WTC11 (cell line): ENCODE measurements around the gene TGFBR1. TPM values are rescaled to one million over a fixed set of nuclear protein-coding genes. Genes with fewer than 3 reads are reported as not detected.
A peak's percentile ranks its signal among the peaks of the same experiment; 100 is the strongest.

Experiments
- ATAC-seq: fragments of 200-7000 bp; cut with Tn5 transposase; 2 replicates; pipeline ENCODE4 v1.10.0; 2021; ENCODE audit warnings: mild to moderate bottlenecking, moderate library complexity
- CTCF ChIA-PET: fragments of 300-600 bp; sonication (Branson Sonifier 250); formaldehyde crosslinking; loops from one replicate; lab custom pipeline; 2021; ENCODE audit warnings: antibody characterized with exemption; lab: Charles Lee
- POLR2A ChIA-PET: fragments of 350-600 bp; sonication (Branson Sonifier 250); formaldehyde crosslinking; loops from one replicate; lab custom pipeline; 2021; ENCODE audit warnings: antibody characterized with exemption; lab: Charles Lee
- DNase-seq: peaks from one replicate; pipeline ENCODE4 v3.0.0; 2021; ENCODE audit warnings: low spot score
- H3K27ac Mint-ChIP-seq: 2 replicates; pipeline ENCODE4 v1.8.0; 2021; ENCODE audit warnings: mixed read lengths
- H3K27me3 Mint-ChIP-seq: 2 replicates; pipeline ENCODE4 v1.8.0; 2021; ENCODE audit warnings: low read depth, mild to moderate bottlenecking, moderate library complexity, mixed read lengths
- H3K36me3 Mint-ChIP-seq: 2 replicates; pipeline ENCODE4 v1.8.0; 2021; ENCODE audit warnings: mixed read lengths
- H3K4me1 Mint-ChIP-seq: 2 replicates; pipeline ENCODE4 v1.8.0; 2022; ENCODE audit warnings: mixed read lengths
- H3K4me3 Mint-ChIP-seq: 2 replicates; pipeline ENCODE4 v1.8.0; 2021; ENCODE audit warnings: mild to moderate bottlenecking, moderate library complexity, mixed read lengths
- H3K9me3 Mint-ChIP-seq: 2 replicates; pipeline ENCODE4 v1.8.0; 2021; ENCODE audit warnings: mixed read lengths
- ATF3 ChIP-seq: sonication (generic); formaldehyde crosslinking; conservative IDR thresholded peaks from 2 replicates; pipeline ENCODE4 v1.8.1; 2022; ENCODE audit warnings: mild to moderate bottlenecking, missing genetic modification reagents
- CDX4 ChIP-seq: fragments of 250-450 bp; sonication (Bioruptor Pico); IDR thresholded peaks from 2 replicates; pipeline ENCODE4 v1.9.0; 2021; ENCODE audit warnings: moderate library complexity, mild to moderate bottlenecking, inconsistent platforms, borderline replicate concordance
- CREB1 ChIP-seq: sonication (generic); formaldehyde crosslinking; IDR thresholded peaks from 2 replicates; pipeline ENCODE4 v1.8.0; 2023; ENCODE audit warnings: mild to moderate bottlenecking, missing genetic modification reagents
- E2F1 ChIP-seq: sonication (generic); formaldehyde crosslinking; IDR thresholded peaks from 2 replicates; pipeline ENCODE4 v1.8.0; 2022; ENCODE audit warnings: mild to moderate bottlenecking, missing genetic modification reagents
- ESRRA ChIP-seq: sonication (generic); formaldehyde crosslinking; IDR thresholded peaks from 2 replicates; pipeline ENCODE4 v1.8.1; 2022; ENCODE audit warnings: mild to moderate bottlenecking, missing genetic modification reagents, borderline replicate concordance
- FOXP1 ChIP-seq: sonication (generic); formaldehyde crosslinking; IDR thresholded peaks from 2 replicates; pipeline ENCODE4 v1.8.0; 2022; ENCODE audit warnings: missing genetic modification reagents, mild to moderate bottlenecking, moderate library complexity, borderline replicate concordance
- GTF2I ChIP-seq: fragments of 250-450 bp; sonication (Bioruptor Pico); conservative IDR thresholded peaks from 2 replicates; pipeline ENCODE4 v1.4.0; 2021; ENCODE audit warnings: mild to moderate bottlenecking
- HMGXB4 ChIP-seq: sonication (generic); formaldehyde crosslinking; IDR thresholded peaks from 2 replicates; pipeline ENCODE4 v1.8.1; 2023; ENCODE audit warnings: mild to moderate bottlenecking, moderate library complexity, missing genetic modification reagents
- JUN ChIP-seq: sonication (generic); formaldehyde crosslinking; IDR thresholded peaks from 2 replicates; pipeline ENCODE4 v1.8.0; 2023; ENCODE audit warnings: mild to moderate bottlenecking, missing genetic modification reagents
- MLX ChIP-seq: sonication (generic); formaldehyde crosslinking; IDR thresholded peaks from 2 replicates; pipeline ENCODE4 v1.8.1; 2023; ENCODE audit warnings: mild to moderate bottlenecking, missing genetic modification reagents, moderate library complexity
- OVOL2 ChIP-seq: fragments of 250-450 bp; sonication (Bioruptor Pico); IDR thresholded peaks from 2 replicates; pipeline ENCODE4 v1.9.0; 2021; ENCODE audit warnings: mild to moderate bottlenecking, borderline replicate concordance
- PRRX2 ChIP-seq: fragments of 250-450 bp; sonication (Bioruptor Pico); IDR thresholded peaks from 2 replicates; pipeline ENCODE4 v1.8.0; 2021; ENCODE audit warnings: mild to moderate bottlenecking
- STAT6 ChIP-seq: sonication (generic); formaldehyde crosslinking; conservative IDR thresholded peaks from 2 replicates; pipeline ENCODE4 v1.8.1; 2023; ENCODE audit warnings: mild to moderate bottlenecking, low read depth, missing genetic modification reagents, moderate library complexity
- USF1 ChIP-seq: sonication (generic); formaldehyde crosslinking; IDR thresholded peaks from 2 replicates; pipeline ENCODE4 v1.8.0; 2022; ENCODE audit warnings: mild to moderate bottlenecking, missing genetic modification reagents
- ZBTB21 ChIP-seq: sonication (generic); formaldehyde crosslinking; IDR thresholded peaks from 2 replicates; pipeline ENCODE4 v1.8.1; 2023; ENCODE audit warnings: mild to moderate bottlenecking, missing genetic modification reagents, borderline replicate concordance
- ZBTB43 ChIP-seq: sonication (generic); formaldehyde crosslinking; IDR thresholded peaks from 2 replicates; pipeline ENCODE4 v1.8.1; 2023; ENCODE audit warnings: mild to moderate bottlenecking, missing genetic modification reagents
- ZNF121 ChIP-seq: sonication (generic); formaldehyde crosslinking; IDR thresholded peaks from 2 replicates; pipeline ENCODE4 v1.8.0; 2023; ENCODE audit warnings: missing genetic modification reagents
- ZNF138 ChIP-seq: sonication (generic); formaldehyde crosslinking; conservative IDR thresholded peaks from 2 replicates; pipeline ENCODE4 v1.8.1; 2022; ENCODE audit warnings: mild to moderate bottlenecking, moderate library complexity, missing genetic modification reagents
- total RNA-seq: library from RNA; stranded (reverse); gene quantifications from 3 replicates; pipeline ENCODE4 v1.2.3, GENCODE V29; 2021

The TGFBR1 gene
- total RNA-seq, 1 experiment from 2014 or later, result 42.4 TPM

DNA sequence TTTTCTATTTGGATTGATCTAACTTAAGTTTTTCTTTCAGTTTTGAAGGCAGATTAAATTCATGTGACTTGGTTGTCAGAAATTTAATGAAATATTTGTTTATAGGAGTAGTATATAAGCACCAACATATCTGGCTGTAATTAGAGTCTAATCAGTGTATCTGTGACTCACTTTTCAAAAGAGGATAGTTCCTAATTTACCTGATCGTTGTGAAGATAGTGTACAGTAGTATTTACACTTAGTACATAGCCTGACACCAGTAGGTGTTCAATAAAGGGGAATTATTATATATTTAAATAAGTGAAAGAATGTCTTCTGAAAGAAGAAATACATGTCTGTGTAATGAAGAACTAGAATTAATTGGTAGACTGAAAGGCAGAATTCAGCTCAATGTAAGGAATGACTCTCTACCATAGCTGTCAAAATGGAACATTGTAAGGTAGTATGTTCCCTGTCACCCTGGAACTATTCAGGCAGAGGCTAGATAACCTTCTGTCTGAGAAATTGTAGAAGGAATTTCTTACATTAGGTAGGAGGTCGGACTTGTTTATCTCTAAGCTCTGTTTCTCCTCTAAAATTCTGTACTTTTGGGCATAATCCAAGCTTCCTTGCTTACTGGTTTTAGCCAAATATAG lies 8.6 kb downstream of the TGFBR1 start:
- H3K9me3 Mint-ChIP-seq, result no peaks in the 10 kb centered on the region
- peaks cover 60% of the 10 kb centered on the region for H3K4me1 Mint-ChIP-seq
- no peak overlapping the region for H3K4me3 Mint-ChIP-seq
- no peaks in the 10 kb centered on the region for H3K27me3 Mint-ChIP-seq
- DNase-seq, result no peak
- TF ChIP-seq STAT6 (CRISPR knock-in tag) (no peak), PRRX2 (CRISPR knock-in tag) (no peak), OVOL2 (CRISPR knock-in tag) (no peak), CDX4 (CRISPR knock-in tag) (no peak), HMGXB4 (CRISPR knock-in tag) (no peak), ATF3 (CRISPR knock-in tag) (no peak), FOXP1 (no peak), JUN (no peak)
- TF ChIP-seq, all 79 proteins: peak for 0
- peaks cover under 1% of the 10 kb centered on the region; the same call in 1 of the 2 replicates for H3K36me3 Mint-ChIP-seq
- ChIA-PET POLR2A (interaction anchor here (0.8 kb wide), 1 partner anchor 9 kb away, joined by 3 read pairs; the partner anchor contains the start of gene TGFBR1), CTCF (interaction anchor here (0.5 to 1.6 kb wide), 3 partner anchors 27 to 263 kb away, joined by 3 to 6 read pairs (median 4); no protein-coding TSS in a partner anchor)
- peak overlapping the region; percentile 42 for H3K27ac Mint-ChIP-seq
- no peak for ATAC-seq

DNA sequence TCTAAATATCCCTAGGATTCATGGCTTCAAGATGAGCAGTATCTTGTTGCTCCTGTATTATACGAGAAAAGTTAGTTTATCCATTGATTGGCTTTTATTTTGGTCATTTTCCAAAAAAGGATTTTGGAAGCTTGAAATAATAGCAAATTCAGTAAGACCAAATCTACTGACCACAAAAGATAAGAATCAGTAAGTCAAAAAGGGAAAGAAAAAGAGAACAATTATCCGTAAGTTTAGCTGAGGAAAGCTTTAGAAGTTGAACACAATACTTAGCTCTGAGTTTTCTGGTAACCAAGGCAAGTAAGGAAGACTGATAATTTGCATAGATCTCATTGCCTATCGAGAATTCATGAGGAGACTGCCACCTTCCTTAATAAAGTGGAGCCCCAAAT lies 9.1 kb downstream of the TGFBR1 start:
- CTCF ChIA-PET, result interaction anchor here (1.6 kb wide), 1 partner anchor 27 kb away, joined by 6 read pairs; no protein-coding TSS in a partner anchor
- H3K4me1 Mint-ChIP-seq, result peaks cover 59% of the 10 kb centered on the region
- peaks cover 4% of the 10 kb centered on the region; the same call in 1 of the 2 replicates for H3K9me3 Mint-ChIP-seq
- peaks cover 6% of the 10 kb centered on the region for H3K36me3 Mint-ChIP-seq
- POLR2A ChIA-PET, result interaction anchor here (0.8 kb wide), 1 partner anchor 9 kb away, joined by 3 read pairs; the partner anchor contains the start of gene TGFBR1
- TF ChIP-seq ZBTB21, result no peak
- TF ChIP-seq ZNF121 (CRISPR knock-in tag), result no peak
- TF ChIP-seq, all 79 proteins: peak for 0
- Mint-ChIP-seq H3K27ac (no peak overlapping the region), H3K4me3 (no peak overlapping the region), H3K27me3 (no peaks in the 10 kb centered on the region)
- ATAC-seq (no peak), DNase-seq (no peak)

DNA sequence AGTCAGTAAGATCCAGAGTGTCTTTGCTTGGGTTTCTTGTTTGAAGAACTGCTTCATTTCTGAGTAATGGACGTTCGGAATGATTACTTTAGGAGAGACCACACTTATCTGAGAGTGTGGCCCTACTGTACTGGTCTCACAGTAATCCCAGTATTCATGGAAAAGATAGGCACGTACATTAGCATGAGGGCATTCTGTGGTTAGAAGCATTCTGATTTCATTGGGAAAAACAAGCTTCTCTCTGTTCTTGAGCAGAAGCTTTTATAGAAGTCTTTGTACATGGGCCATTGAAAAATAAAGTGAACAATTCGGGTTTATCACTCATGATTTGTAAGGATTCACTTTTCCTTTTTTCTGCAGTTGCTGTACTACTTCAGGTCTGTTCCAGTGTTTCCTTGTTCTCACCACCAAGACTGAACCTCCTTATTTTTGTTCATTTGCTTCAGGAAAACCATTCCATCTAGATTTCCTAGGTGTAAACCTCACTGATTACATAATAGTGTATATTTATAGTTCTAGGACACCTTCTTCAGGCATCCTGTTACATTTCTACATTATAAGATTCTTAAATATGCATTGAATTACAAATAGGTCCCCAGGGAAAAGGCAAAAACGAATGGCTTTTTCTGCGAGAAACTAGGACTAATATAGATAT lies 10.1 kb downstream of the TGFBR1 start:
- peaks cover 62% of the 10 kb centered on the region for H3K4me1 Mint-ChIP-seq
- H3K36me3 Mint-ChIP-seq, result peaks cover 7% of the 10 kb centered on the region
- H3K27ac Mint-ChIP-seq, result no peak overlapping the region
- DNase-seq (no peak), ATAC-seq (no peak)
- POLR2A ChIA-PET, result no interaction called here
- CTCF ChIA-PET, result no interaction called here
- H3K9me3 Mint-ChIP-seq, result peaks cover 4% of the 10 kb centered on the region; the same call in 1 of the 2 replicates
- no peaks in the 10 kb centered on the region for H3K27me3 Mint-ChIP-seq
- H3K4me3 Mint-ChIP-seq, result no peak overlapping the region
- TF ChIP-seq ZBTB21 (no peak), ZBTB43 (CRISPR knock-in tag) (no peak), USF1 (CRISPR knock-in tag) (no peak), CREB1 (CRISPR knock-in tag) (no peak), ATF3 (CRISPR knock-in tag) (no peak), ESRRA (CRISPR knock-in tag) (no peak), ZNF138 (CRISPR knock-in tag) (no peak), E2F1 (CRISPR knock-in tag) (no peak), GTF2I (CRISPR knock-in tag) (no peak), MLX (no peak)
